HepG2 (cell line): ENCODE results near the gene STX5. TPM values are rescaled to one million over a fixed set of nuclear protein-coding genes. Genes with fewer than 3 reads are reported as not detected.

ENCODE experiments used
- CHCHD3 ChIP-seq: sonication (generic); formaldehyde crosslinking; IDR thresholded peaks from 2 replicates; pipeline ENCODE4 v1.8.0; 2022; ENCODE audit warnings: mild to moderate bottlenecking, missing genetic modification reagents, moderate library complexity
- CSRNP1 ChIP-seq: sonication (generic); formaldehyde crosslinking; IDR thresholded peaks from 2 replicates; pipeline ENCODE4 v1.8.1; 2023; ENCODE audit warnings: mild to moderate bottlenecking, missing genetic modification reagents
- E2F2 ChIP-seq: sonication (generic); formaldehyde crosslinking; IDR thresholded peaks from 2 replicates; pipeline ENCODE4 v1.4.0; 2020; ENCODE audit warnings: missing genetic modification reagents, borderline replicate concordance
- GZF1 ChIP-seq: sonication (generic); formaldehyde crosslinking; IDR thresholded peaks from 2 replicates; pipeline ENCODE4 v1.5.1; 2020; ENCODE audit warnings: mild to moderate bottlenecking, missing genetic modification reagents
- KLF16 ChIP-seq, 2 experiments: sonication (generic) in 1 of 2; formaldehyde crosslinking in 1 of 2; IDR thresholded peaks; 2 replicates each; pipeline versions ENCODE4 v1.6.1 to v1.8.0; 2016 to 2023; ENCODE audit warnings: missing genetic modification reagents in 2 of 2, missing compliant biosample characterization in 1 of 2
- TOE1 ChIP-seq: sonication (generic); formaldehyde crosslinking; IDR thresholded peaks from 2 replicates; pipeline ENCODE4 v1.4.0; 2020; ENCODE audit warnings: mild to moderate bottlenecking, missing genetic modification reagents
- ZFP82 ChIP-seq: sonication (generic); formaldehyde crosslinking; IDR thresholded peaks from 2 replicates; pipeline ENCODE4 v1.5.1; 2020; ENCODE audit warnings: mild to moderate bottlenecking, missing genetic modification reagents, borderline replicate concordance
- ZIK1 ChIP-seq: sonication (generic); formaldehyde crosslinking; IDR thresholded peaks from 2 replicates; pipeline ENCODE4 v1.5.0; 2020; ENCODE audit warnings: mild to moderate bottlenecking, low read depth, missing genetic modification reagents, borderline replicate concordance
- ZNF205 ChIP-seq: IDR thresholded peaks from 2 replicates; pipeline ENCODE4 v1.6.1; 2018; ENCODE audit warnings: missing biosample characterization, missing genetic modification reagents
- ZNF350 ChIP-seq: sonication (generic); formaldehyde crosslinking; IDR thresholded peaks from 2 replicates; pipeline ENCODE4 v1.4.0; 2020; ENCODE audit warnings: mild to moderate bottlenecking, low read depth, missing genetic modification reagents, borderline replicate concordance
- ZNF691 ChIP-seq: sonication (generic); formaldehyde crosslinking; IDR thresholded peaks from 2 replicates; pipeline ENCODE4 v1.4.0; 2020; ENCODE audit warnings: missing genetic modification reagents, low read depth, mild to moderate bottlenecking, borderline replicate concordance
- ZNF703 ChIP-seq: sonication (generic); formaldehyde crosslinking; IDR thresholded peaks from 2 replicates; pipeline ENCODE4 v1.5.1; 2020; ENCODE audit warnings: missing genetic modification reagents, mild to moderate bottlenecking, moderate library complexity, borderline replicate concordance
- ZNF740 ChIP-seq: sonication (generic); formaldehyde crosslinking; IDR thresholded peaks from 2 replicates; pipeline ENCODE4 v1.4.0; 2020; ENCODE audit warnings: missing genetic modification reagents
- polyA plus RNA-seq, 8 experiments: library from polyadenylated mRNA; depleted of rRNA in 3 of 8; stranded (reverse) in 7 of 8; unstranded in 1 of 8; fragments of >200 nt; fragmentation: Illumina TruSeq in 4 of 8; extraction: Trizol in 4 of 8; gene quantifications; 2 replicates each; pipeline versions ENCODE4 v1.2.1 to v1.2.3, GENCODE V29; 2011 to 2016; ENCODE audit warnings: low read depth in 4 of 8, missing spikeins in 1 of 8, mixed read lengths in 1 of 8; ENCODE audit not compliant: insufficient read depth in 1 of 8
- total RNA-seq, 5 experiments: library from RNA; depleted of rRNA; stranded (reverse); fragments of >200 nt; fragmentation: Illumina TruSeq; extraction: Trizol; gene quantifications; 2 replicates each; pipeline ENCODE4 v1.2.3, GENCODE V29; 2016; ENCODE audit warnings: low read depth in 1 of 5
- TF ChIP-seq, protein P1 (sequence below): sonication (generic); formaldehyde crosslinking; conservative IDR thresholded peaks from 2 replicates; pipeline ENCODE4 v1.4.0; 2020; ENCODE audit warnings: missing genetic modification reagents
- TF ChIP-seq, protein P2 (sequence below): sonication (generic); formaldehyde crosslinking; IDR thresholded peaks from 2 replicates; pipeline ENCODE4 v1.5.0; 2020; ENCODE audit warnings: mild to moderate bottlenecking, missing genetic modification reagents, borderline replicate concordance

The STX5 gene
- total and polyA plus RNA-seq, 2 of the 13 experiments (the other 11 are each of a cell fraction or from before 2014, with no cell fraction given) = 26.9 to 30.0 TPM

DNA sequence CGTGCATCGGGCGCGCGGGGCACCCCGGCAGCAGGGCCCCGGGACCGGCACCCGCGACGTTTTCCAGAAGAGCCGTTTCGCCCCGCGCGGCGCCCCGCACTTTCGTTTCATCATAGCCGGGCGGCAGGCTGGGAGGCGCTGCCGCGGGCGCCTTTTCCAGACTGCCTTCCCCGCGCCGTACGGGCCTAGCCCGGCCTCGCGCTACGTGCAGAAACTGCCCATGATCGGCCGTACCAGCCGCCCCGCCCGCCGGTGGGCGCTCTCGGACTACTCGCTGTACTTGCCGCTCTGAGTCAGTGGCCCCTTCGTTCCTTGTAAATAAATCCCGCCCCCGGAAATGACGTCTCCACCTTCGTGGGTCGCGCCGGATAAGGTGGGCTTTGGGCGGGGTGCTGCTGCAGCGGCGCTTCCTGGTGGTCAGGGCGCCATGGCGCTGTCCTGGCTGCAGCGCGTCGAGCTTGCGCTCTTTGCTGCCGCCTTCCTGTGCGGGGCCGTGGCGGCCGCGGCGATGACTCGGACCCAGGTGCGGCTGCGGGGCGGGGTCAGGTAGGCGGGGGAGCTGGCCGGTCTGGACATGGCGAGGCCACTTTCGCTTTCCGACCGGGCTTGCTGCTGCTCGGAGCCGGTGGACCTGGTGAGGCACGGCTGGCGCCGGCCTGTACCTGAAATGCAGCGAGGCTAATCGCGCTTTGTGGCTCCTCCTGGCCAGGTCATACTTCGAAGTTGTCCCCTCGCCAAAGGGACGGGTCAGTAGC is 44.7 kb downstream of the STX5 start, which contains the start of gene TMEM179B (continued):
- TF ChIP-seq CSRNP1 (CRISPR knock-in tag) (peak; percentile 99), ZNF740 (CRISPR knock-in tag) (no peak), ZNF691 (CRISPR knock-in tag) (peak; percentile 91; the same call in 1 of the 2 replicates), TOE1 (CRISPR knock-in tag) (peak; percentile 82; the same call in 1 of the 2 replicates), ZNF205 (CRISPR knock-in tag) (no peak; the same call in 1 of the 2 replicates), CHCHD3 (CRISPR knock-in tag) (0 out of 2 replicates have a peak, but pooled peaks have one; percentile 43), ZNF350 (CRISPR knock-in tag) (peak; percentile 79; the same call in 1 of the 2 replicates), ZIK1 (CRISPR knock-in tag) (peak; percentile 81; the same call in 1 of the 2 replicates), KLF16 (CRISPR knock-in tag; IDR thresholded peaks at IDR 0.05) (peak; percentile 35 to 42; a peak in 1 of 4 replicates), ZFP82 (CRISPR knock-in tag) (no peak), E2F2 (CRISPR knock-in tag) (peak; percentile 1; the same call in 1 of the 2 replicates), GZF1 (CRISPR knock-in tag) (no peak; the same call in 1 of the 2 replicates), ZNF703 (no peak)
- TF ChIP-seq, protein P1, sequence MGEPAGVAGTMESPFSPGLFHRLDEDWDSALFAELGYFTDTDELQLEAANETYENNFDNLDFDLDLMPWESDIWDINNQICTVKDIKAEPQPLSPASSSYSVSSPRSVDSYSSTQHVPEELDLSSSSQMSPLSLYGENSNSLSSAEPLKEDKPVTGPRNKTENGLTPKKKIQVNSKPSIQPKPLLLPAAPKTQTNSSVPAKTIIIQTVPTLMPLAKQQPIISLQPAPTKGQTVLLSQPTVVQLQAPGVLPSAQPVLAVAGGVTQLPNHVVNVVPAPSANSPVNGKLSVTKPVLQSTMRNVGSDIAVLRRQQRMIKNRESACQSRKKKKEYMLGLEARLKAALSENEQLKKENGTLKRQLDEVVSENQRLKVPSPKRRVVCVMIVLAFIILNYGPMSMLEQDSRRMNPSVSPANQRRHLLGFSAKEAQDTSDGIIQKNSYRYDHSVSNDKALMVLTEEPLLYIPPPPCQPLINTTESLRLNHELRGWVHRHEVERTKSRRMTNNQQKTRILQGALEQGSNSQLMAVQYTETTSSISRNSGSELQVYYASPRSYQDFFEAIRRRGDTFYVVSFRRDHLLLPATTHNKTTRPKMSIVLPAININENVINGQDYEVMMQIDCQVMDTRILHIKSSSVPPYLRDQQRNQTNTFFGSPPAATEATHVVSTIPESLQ (CRISPR knock-in tag) = no peak
- TF ChIP-seq, protein P2, sequence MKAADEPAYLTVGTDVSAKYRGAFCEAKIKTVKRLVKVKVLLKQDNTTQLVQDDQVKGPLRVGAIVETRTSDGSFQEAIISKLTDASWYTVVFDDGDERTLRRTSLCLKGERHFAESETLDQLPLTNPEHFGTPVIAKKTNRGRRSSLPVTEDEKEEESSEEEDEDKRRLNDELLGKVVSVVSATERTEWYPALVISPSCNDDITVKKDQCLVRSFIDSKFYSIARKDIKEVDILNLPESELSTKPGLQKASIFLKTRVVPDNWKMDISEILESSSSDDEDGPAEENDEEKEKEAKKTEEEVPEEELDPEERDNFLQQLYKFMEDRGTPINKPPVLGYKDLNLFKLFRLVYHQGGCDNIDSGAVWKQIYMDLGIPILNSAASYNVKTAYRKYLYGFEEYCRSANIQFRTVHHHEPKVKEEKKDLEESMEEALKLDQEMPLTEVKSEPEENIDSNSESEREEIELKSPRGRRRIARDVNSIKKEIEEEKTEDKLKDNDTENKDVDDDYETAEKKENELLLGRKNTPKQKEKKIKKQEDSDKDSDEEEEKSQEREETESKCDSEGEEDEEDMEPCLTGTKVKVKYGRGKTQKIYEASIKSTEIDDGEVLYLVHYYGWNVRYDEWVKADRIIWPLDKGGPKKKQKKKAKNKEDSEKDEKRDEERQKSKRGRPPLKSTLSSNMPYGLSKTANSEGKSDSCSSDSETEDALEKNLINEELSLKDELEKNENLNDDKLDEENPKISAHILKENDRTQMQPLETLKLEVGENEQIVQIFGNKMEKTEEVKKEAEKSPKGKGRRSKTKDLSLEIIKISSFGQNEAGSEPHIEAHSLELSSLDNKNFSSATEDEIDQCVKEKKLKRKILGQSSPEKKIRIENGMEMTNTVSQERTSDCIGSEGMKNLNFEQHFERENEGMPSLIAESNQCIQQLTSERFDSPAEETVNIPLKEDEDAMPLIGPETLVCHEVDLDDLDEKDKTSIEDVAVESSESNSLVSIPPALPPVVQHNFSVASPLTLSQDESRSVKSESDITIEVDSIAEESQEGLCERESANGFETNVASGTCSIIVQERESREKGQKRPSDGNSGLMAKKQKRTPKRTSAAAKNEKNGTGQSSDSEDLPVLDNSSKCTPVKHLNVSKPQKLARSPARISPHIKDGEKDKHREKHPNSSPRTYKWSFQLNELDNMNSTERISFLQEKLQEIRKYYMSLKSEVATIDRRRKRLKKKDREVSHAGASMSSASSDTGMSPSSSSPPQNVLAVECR = peak; percentile 97
